22Rv1 (cell line): Measurements from ENCODE around the gene FEM1C.

Experiments
- CTCF ChIP-seq: fragments of 450-650 bp; IDR thresholded peaks from 2 replicates; pipeline ENCODE4 v1.5.1; 2017; ENCODE audit warnings: mild to moderate bottlenecking
- ZFX ChIP-seq: fragments of 450-650 bp; IDR thresholded peaks from 2 replicates; pipeline ENCODE4 v1.6.1; 2017; ENCODE audit warnings: antibody characterized with exemption, borderline replicate concordance

- TF ChIP-seq CTCF, result no peak
- TF ChIP-seq ZFX, result no peak
These were observed 14.9 kb upstream of the FEM1C start for GRCh38 chr5:115559524-115559923.
